ENCODE data around the gene CBX1. TPM values are rescaled to one million over a fixed set of nuclear protein-coding genes. Genes with fewer than 3 reads are reported as not detected.

Gene CBX1
- total RNA-seq, 4 donors from 2014 or later = 3.7 to 28.3 (median 12.8) TPM

DNA sequence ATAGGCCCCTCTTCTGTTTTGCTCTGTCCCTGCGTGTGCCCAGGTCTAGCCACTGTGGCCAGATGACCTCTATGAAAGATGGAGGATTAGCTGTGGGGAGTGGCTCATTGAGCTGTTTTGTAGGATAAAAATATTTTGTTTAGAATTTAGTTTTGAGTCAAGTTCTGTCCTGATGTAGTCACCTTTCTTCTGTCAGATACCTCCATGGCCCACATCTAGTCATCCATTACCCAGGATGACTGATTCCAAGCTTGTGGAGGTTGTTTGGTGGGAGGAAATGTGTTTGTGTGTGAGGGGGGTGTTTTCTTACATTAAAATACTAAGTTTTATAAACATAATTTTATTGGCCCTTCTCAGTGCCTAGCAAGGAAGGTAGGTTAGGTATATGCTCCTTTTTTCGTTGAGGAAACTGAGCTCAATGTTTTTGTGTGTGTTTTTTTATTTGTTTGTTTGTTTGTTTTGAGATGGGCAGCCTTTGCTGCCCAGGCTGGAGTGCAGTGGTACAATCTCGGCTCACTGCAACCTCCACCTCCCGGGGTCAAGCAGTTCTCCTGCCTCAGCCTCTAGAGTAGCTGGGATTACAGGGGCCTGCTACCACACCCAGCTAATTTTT lies 22.6 kb upstream of the CBX1 start:
- Histone ChIP-seq H3K27ac (no peak overlapping the region), H3K4me1 (no peaks in the 10 kb centered on the region), H3K9me3 (no peaks in the 10 kb centered on the region), H3K36me3 (peaks cover 0 to 41% (median 13%) of the 10 kb centered on the region in 4 donors), H3K27me3 (no peaks in the 10 kb centered on the region), H3K4me3 (no peak overlapping the region)
- intact Hi-C loops (cut with DNase I; ENCODE audit: low total_unique reads) = loop anchor here (10.0 kb wide), 1 partner anchor 49 kb away; no protein-coding TSS in a partner anchor
- DNase-seq = no peak
- in situ Hi-C loops (cut with MboI; ENCODE audit: low pct_ligation_motif_present in 1 of 4, low pct_unique_long_range_greater_than_20kb in 1 of 4, low sequenced_read_pairs in 3 of 4) = no loop called here
- WGBS, 2 donors (ENCODE audit: low coverage in 1 of 2) = 92 to 100% methylated on average over 4 of the region's 4 CpGs
- no peak for TF ChIP-seq POLR2A (IDR thresholded peaks at IDR 0.05)

DNA sequence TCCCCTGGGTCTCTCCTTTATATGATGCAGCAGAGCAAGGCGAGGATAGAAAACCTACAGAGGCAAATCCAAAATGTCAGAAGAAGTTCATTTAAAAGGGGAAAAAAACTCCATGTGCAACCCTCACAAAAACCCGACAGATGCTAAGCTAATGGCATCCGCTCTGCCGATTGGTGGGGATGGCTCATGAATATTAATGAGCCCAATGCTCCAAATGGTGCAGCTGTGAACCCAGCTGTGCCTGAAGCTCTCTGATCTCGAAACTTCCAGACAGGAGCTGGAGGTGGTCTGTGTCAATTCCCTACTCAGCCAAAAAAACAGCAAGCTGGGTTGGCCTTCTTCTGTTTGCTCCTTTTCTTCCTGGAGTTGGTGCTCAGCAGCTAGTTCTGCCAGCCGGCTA lies 21.8 kb upstream of the CBX1 start:
- Histone ChIP-seq H3K4me3 (no peak overlapping the region), H3K27ac (no peak overlapping the region), H3K27me3 (no peaks in the 10 kb centered on the region), H3K9me3 (no peaks in the 10 kb centered on the region), H3K4me1 (no peaks in the 10 kb centered on the region), H3K36me3 (peaks cover 0 to 44% (median 16%) of the 10 kb centered on the region in 4 donors)
- intact Hi-C loops (cut with DNase I; ENCODE audit: low total_unique reads) (loop anchor here (10.0 kb wide), 1 partner anchor 48 kb away; no protein-coding TSS in a partner anchor), in situ Hi-C loops (cut with MboI; ENCODE audit: low pct_ligation_motif_present in 1 of 4, low pct_unique_long_range_greater_than_20kb in 1 of 4, low sequenced_read_pairs in 3 of 4) (no loop called here)
- TF ChIP-seq, protein P1, sequence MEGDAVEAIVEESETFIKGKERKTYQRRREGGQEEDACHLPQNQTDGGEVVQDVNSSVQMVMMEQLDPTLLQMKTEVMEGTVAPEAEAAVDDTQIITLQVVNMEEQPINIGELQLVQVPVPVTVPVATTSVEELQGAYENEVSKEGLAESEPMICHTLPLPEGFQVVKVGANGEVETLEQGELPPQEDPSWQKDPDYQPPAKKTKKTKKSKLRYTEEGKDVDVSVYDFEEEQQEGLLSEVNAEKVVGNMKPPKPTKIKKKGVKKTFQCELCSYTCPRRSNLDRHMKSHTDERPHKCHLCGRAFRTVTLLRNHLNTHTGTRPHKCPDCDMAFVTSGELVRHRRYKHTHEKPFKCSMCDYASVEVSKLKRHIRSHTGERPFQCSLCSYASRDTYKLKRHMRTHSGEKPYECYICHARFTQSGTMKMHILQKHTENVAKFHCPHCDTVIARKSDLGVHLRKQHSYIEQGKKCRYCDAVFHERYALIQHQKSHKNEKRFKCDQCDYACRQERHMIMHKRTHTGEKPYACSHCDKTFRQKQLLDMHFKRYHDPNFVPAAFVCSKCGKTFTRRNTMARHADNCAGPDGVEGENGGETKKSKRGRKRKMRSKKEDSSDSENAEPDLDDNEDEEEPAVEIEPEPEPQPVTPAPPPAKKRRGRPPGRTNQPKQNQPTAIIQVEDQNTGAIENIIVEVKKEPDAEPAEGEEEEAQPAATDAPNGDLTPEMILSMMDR (IDR thresholded peaks at IDR 0.05) = no peak
- TF ChIP-seq EP300 (IDR thresholded peaks at IDR 0.05; ENCODE audit: low read depth) = no peak
- no peak for TF ChIP-seq POLR2A (IDR thresholded peaks at IDR 0.05)
- no peak for TF ChIP-seq POLR2AphosphoS5 (IDR thresholded peaks at IDR 0.05)
- no peak for DNase-seq
- 74 to 83% methylated on average over 1 to 6 of the region's 6 CpGs for WGBS, 2 donors (ENCODE audit: low coverage in 1 of 2)

DNA sequence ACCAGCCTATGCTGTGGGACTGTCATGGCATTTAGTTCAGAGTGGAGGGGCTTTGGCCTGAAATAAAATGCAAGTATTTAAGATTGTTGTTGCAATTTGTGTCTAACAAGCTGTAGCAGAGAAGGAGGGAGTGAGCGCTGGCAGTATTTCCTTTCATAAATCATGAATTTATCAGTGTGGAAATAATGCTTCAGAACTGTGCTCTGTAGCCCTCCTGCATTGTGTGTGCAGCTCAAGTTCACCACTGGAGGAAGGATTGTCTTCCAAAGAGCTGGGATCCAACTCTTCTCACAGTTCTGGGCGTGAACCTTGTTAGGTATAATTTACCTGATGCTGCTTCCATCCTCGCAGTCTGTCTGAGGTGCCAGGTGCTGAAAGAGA lies 21.4 kb upstream of the CBX1 start:
- intact Hi-C loops (cut with DNase I; ENCODE audit: low total_unique reads) (loop anchor here (10.0 kb wide), 1 partner anchor 48 kb away; no protein-coding TSS in a partner anchor), in situ Hi-C loops (cut with MboI; ENCODE audit: low pct_ligation_motif_present in 1 of 4, low pct_unique_long_range_greater_than_20kb in 1 of 4, low sequenced_read_pairs in 3 of 4) (no loop called here)
- Histone ChIP-seq H3K9me3 (no peaks in the 10 kb centered on the region), H3K4me3 (no peak overlapping the region), H3K27me3 (no peaks in the 10 kb centered on the region), H3K27ac (no peak overlapping the region), H3K4me1 (no peaks in the 10 kb centered on the region), H3K36me3 (peaks cover 0 to 44% (median 17%) of the 10 kb centered on the region in 4 donors)
- WGBS, 2 donors (ENCODE audit: low coverage in 1 of 2) = 90 to 92% methylated on average over 2 to 3 of the region's 3 CpGs
- no peak for DNase-seq
- TF ChIP-seq POLR2AphosphoS5 (IDR thresholded peaks at IDR 0.05) = no peak

DNA sequence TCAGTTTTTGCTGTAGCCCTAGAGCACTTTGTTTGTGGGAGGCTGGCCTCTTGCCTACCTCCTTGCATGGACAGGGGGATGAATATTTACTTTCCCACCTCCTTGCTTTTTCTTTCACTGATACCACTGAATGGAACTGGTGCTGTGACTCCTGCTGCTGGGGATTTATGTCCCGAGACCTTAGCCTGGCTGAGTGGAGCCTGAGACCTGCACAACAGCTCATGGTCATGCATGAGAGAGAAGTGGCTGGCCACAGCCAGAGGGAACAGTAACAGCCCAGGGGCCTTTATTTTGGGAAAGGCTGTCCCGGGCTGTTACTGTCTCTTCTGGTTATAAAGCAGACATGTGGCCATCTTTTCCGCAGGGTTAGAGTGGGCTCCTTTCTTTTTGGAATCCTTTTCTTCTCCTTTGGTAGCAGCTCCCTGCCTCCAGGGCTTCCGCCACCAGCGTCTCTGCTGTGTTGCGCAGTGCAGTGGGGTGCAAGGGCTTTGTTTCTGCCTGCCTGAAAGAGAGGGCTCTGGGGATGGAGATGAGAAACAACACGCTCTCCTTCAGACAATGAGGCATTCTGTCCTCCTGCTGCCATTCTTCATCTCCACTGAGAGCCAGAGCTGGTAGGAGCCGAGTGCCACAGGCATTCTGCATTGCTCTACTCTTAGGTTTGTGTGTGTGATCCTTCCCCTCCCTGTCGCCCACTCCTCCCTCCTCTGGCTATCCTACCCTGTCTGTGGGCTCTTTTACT lies 20.8 kb upstream of the CBX1 start:
- H3K27ac ChIP-seq = no peak overlapping the region
- in situ Hi-C loops (cut with MboI; ENCODE audit: low pct_ligation_motif_present in 1 of 4, low pct_unique_long_range_greater_than_20kb in 1 of 4, low sequenced_read_pairs in 3 of 4) = no loop called here
- H3K9me3 ChIP-seq = no peaks in the 10 kb centered on the region
- TF ChIP-seq EP300 (IDR thresholded peaks at IDR 0.05; ENCODE audit: low read depth) (no peak), POLR2A (IDR thresholded peaks at IDR 0.05) (no peak), POLR2AphosphoS5 (IDR thresholded peaks at IDR 0.05) (no peak)
- TF ChIP-seq, protein P1 (IDR thresholded peaks at IDR 0.05) = no peak
- H3K36me3 ChIP-seq = peaks cover 0 to 44% (median 17%) of the 10 kb centered on the region in 4 donors
- intact Hi-C loops (cut with DNase I; ENCODE audit: low total_unique reads) = loop anchor here (10.0 kb wide), 1 partner anchor 47 kb away; no protein-coding TSS in a partner anchor
- H3K27me3 ChIP-seq = no peaks in the 10 kb centered on the region
- 85 to 94% methylated on average over 5 to 9 of the region's 9 CpGs for WGBS, 2 donors (ENCODE audit: low coverage in 1 of 2)
- DNase-seq = no peak
- H3K4me1 ChIP-seq = no peaks in the 10 kb centered on the region
- H3K4me3 ChIP-seq = no peak overlapping the region

DNA sequence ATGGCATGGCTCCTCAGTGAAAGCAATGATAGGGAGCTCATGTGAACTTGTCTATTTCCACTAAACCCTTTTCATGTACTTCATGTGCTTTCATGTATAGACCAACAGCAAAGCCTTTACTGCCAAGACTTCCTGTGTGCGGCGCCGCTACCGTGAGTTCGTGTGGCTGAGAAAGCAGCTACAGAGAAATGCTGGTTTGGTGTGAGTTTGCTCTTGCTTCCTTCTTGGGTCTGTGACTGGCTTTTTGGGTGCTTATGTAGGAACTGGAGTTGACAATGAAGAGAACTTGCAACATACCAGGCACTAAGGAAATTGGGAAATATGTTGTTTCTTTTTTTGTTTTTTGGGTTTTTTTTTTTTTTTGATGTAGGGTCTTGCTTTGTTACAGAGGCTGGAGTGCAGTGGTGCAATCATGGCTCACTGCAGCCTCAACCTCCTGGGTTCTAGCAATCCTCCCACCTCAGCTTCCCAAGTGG lies 12.0 kb upstream of the CBX1 start:
- Histone ChIP-seq H3K36me3 (peaks cover 0 to 15% (median 6%) of the 10 kb centered on the region in 4 donors), H3K4me3 (no peak overlapping the region), H3K9me3 (no peaks in the 10 kb centered on the region), H3K4me1 (peaks cover 6 to 24% (median 10%) of the 10 kb centered on the region in 4 donors), H3K27me3 (no peaks in the 10 kb centered on the region), H3K27ac (peak overlapping the region in 2 of 4 donors; percentile 25 to 27)
- intact Hi-C loops (cut with DNase I; ENCODE audit: low total_unique reads) (no loop called here), in situ Hi-C loops (cut with MboI; ENCODE audit: low pct_ligation_motif_present in 1 of 4, low pct_unique_long_range_greater_than_20kb in 1 of 4, low sequenced_read_pairs in 3 of 4) (no loop called here)
- no peak for DNase-seq
- WGBS, 2 donors (ENCODE audit: low coverage in 1 of 2) = 60 to 71% methylated on average over 5 of the region's 5 CpGs
- TF ChIP-seq, protein P1 (IDR thresholded peaks at IDR 0.05) = no peak
- peak in 1 of 3 donors; percentile 60 for TF ChIP-seq POLR2AphosphoS5 (IDR thresholded peaks at IDR 0.05)
- TF ChIP-seq EP300 (IDR thresholded peaks at IDR 0.05; ENCODE audit: low read depth) = no peak
- no peak for TF ChIP-seq POLR2A (IDR thresholded peaks at IDR 0.05)

Data from transverse colon (tissue), 4 donors.